C4-2B (cell line): ENCODE results near the gene VDAC2.

Experiments
- ZFX ChIP-seq: fragments of 450-650 bp; IDR thresholded peaks from 2 replicates; pipeline ENCODE4 v1.6.1; 2017
- TF ChIP-seq, protein P1 (sequence below): fragments of 450-650 bp; conservative IDR thresholded peaks from 2 replicates; pipeline ENCODE4 v1.5.1; 2017; ENCODE audit warnings: mild to moderate bottlenecking

DNA sequence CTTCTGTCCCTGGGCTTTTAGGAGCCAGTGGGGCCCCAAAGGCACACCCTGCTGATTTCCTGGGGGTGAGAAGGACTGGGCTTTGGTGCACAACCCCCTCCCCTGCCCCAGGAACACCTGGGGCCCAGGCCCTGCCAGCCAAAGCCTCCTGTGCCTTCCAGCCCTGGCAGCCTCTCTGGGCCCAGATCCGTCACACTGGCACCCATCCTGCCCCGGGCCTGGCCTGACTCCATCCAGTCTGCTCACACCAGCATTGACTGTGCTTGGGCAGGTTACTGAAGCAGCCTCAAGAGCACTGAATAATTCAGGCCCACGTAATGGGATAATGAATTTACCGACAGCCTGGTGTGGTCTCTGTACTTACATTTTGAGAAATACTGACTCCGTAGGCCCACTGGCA, 37.2 kb downstream of the VDAC2 start:
- TF ChIP-seq, protein P1, sequence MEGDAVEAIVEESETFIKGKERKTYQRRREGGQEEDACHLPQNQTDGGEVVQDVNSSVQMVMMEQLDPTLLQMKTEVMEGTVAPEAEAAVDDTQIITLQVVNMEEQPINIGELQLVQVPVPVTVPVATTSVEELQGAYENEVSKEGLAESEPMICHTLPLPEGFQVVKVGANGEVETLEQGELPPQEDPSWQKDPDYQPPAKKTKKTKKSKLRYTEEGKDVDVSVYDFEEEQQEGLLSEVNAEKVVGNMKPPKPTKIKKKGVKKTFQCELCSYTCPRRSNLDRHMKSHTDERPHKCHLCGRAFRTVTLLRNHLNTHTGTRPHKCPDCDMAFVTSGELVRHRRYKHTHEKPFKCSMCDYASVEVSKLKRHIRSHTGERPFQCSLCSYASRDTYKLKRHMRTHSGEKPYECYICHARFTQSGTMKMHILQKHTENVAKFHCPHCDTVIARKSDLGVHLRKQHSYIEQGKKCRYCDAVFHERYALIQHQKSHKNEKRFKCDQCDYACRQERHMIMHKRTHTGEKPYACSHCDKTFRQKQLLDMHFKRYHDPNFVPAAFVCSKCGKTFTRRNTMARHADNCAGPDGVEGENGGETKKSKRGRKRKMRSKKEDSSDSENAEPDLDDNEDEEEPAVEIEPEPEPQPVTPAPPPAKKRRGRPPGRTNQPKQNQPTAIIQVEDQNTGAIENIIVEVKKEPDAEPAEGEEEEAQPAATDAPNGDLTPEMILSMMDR: no peak
- no peak for TF ChIP-seq ZFX
